ENCODE data around the gene PRMT1.

Gene PRMT1

GRCh38 chr19:49653466-49653806 is 23.6 kb upstream of the PRMT1 start:
- H3K9ac ChIP-seq (ENCODE audit: low read depth, low read length): no peak overlapping the region
- no peaks in the 10 kb centered on the region for H3K9me3 ChIP-seq (ENCODE audit: insufficient read depth, low read depth, low read length)
- H3K27me3 ChIP-seq (ENCODE audit: insufficient read depth, low read length): no peaks in the 10 kb centered on the region
- no peaks in the 10 kb centered on the region for H3K4me1 ChIP-seq (ENCODE audit: insufficient read depth, low read length)
- no peak overlapping the region for H3K27ac ChIP-seq (ENCODE audit: low read length)
- H3K36me3 ChIP-seq (ENCODE audit: insufficient read depth, low read depth, low read length): peaks cover 78% of the 10 kb centered on the region
- H3K4me3 ChIP-seq (ENCODE audit: low read length): no peak overlapping the region

- Histone ChIP-seq H3K9ac (ENCODE audit: low read depth, low read length) (no peak overlapping the region), H3K36me3 (ENCODE audit: insufficient read depth, low read depth, low read length) (peaks cover 82% of the 10 kb centered on the region), H3K27ac (ENCODE audit: low read length) (no peak overlapping the region), H3K27me3 (ENCODE audit: insufficient read depth, low read length) (no peaks in the 10 kb centered on the region), H3K4me3 (ENCODE audit: low read length) (no peak overlapping the region), H3K9me3 (ENCODE audit: insufficient read depth, low read depth, low read length) (no peaks in the 10 kb centered on the region), H3K4me1 (ENCODE audit: insufficient read depth, low read length) (no peaks in the 10 kb centered on the region)
Observed at GRCh38 chr19:49654581-49654980, 22.5 kb upstream of the PRMT1 start.

GRCh38 chr19:49655570-49656455 is 21.3 kb upstream of the PRMT1 start:
- H3K9ac ChIP-seq (ENCODE audit: low read depth, low read length): no peak overlapping the region

GRCh38 chr19:49656456-49657109 is 20.5 kb upstream of the PRMT1 start:
- no peaks in the 10 kb centered on the region for H3K4me1 ChIP-seq (ENCODE audit: insufficient read depth, low read length)
- peaks cover 10% of the 10 kb centered on the region for H3K9me3 ChIP-seq (ENCODE audit: insufficient read depth, low read depth, low read length)
- peaks cover 91% of the 10 kb centered on the region for H3K36me3 ChIP-seq (ENCODE audit: insufficient read depth, low read depth, low read length)
- no peaks in the 10 kb centered on the region for H3K27me3 ChIP-seq (ENCODE audit: insufficient read depth, low read length)
- H3K27ac ChIP-seq (ENCODE audit: low read length): no peak overlapping the region
- peak overlapping the region; percentile 67 for H3K9ac ChIP-seq (ENCODE audit: low read depth, low read length)
- no peak overlapping the region for H3K4me3 ChIP-seq (ENCODE audit: low read length)

More at GRCh38 chr19:49655570-49656455, 21.3 kb upstream of the PRMT1 start:
- Histone ChIP-seq H3K36me3 (ENCODE audit: insufficient read depth, low read depth, low read length) (peaks cover 83% of the 10 kb centered on the region), H3K9me3 (ENCODE audit: insufficient read depth, low read depth, low read length) (peaks cover 10% of the 10 kb centered on the region), H3K27ac (ENCODE audit: low read length) (no peak overlapping the region), H3K4me3 (ENCODE audit: low read length) (no peak overlapping the region), H3K27me3 (ENCODE audit: insufficient read depth, low read length) (no peaks in the 10 kb centered on the region), H3K4me1 (ENCODE audit: insufficient read depth, low read length) (no peaks in the 10 kb centered on the region)

GRCh38 chr19:49657493-49658138 is 19.5 kb upstream of the PRMT1 start:
- no peaks in the 10 kb centered on the region for H3K4me1 ChIP-seq (ENCODE audit: insufficient read depth, low read length)
- H3K27ac ChIP-seq (ENCODE audit: low read length): no peak overlapping the region
- peaks cover 10% of the 10 kb centered on the region for H3K9me3 ChIP-seq (ENCODE audit: insufficient read depth, low read depth, low read length)
- peaks cover 97% of the 10 kb centered on the region for H3K36me3 ChIP-seq (ENCODE audit: insufficient read depth, low read depth, low read length)
- H3K4me3 ChIP-seq (ENCODE audit: low read length): no peak overlapping the region
- no peaks in the 10 kb centered on the region for H3K27me3 ChIP-seq (ENCODE audit: insufficient read depth, low read length)
- H3K9ac ChIP-seq (ENCODE audit: low read depth, low read length): no peak overlapping the region

GRCh38 chr19:49658139-49658517 is 18.9 kb upstream of the PRMT1 start:
- Histone ChIP-seq H3K9me3 (ENCODE audit: insufficient read depth, low read depth, low read length) (peaks cover 10% of the 10 kb centered on the region), H3K4me3 (ENCODE audit: low read length) (no peak overlapping the region), H3K4me1 (ENCODE audit: insufficient read depth, low read length) (no peaks in the 10 kb centered on the region), H3K9ac (ENCODE audit: low read depth, low read length) (no peak overlapping the region), H3K36me3 (ENCODE audit: insufficient read depth, low read depth, low read length) (peaks cover 97% of the 10 kb centered on the region), H3K27ac (ENCODE audit: low read length) (no peak overlapping the region), H3K27me3 (ENCODE audit: insufficient read depth, low read length) (no peaks in the 10 kb centered on the region)

- Histone ChIP-seq H3K9me3 (ENCODE audit: insufficient read depth, low read depth, low read length) (peaks cover 10% of the 10 kb centered on the region), H3K9ac (ENCODE audit: low read depth, low read length) (no peak overlapping the region), H3K36me3 (ENCODE audit: insufficient read depth, low read depth, low read length) (peaks cover 93% of the 10 kb centered on the region), H3K27ac (ENCODE audit: low read length) (no peak overlapping the region), H3K4me1 (ENCODE audit: insufficient read depth, low read length) (no peaks in the 10 kb centered on the region), H3K4me3 (ENCODE audit: low read length) (no peak overlapping the region), H3K27me3 (ENCODE audit: insufficient read depth, low read length) (no peaks in the 10 kb centered on the region)
Observed at GRCh38 chr19:49658566-49659442, 18.3 kb upstream of the PRMT1 start.

- H3K4me1 ChIP-seq (ENCODE audit: insufficient read depth, low read length): no peaks in the 10 kb centered on the region
- peaks cover 10% of the 10 kb centered on the region for H3K9me3 ChIP-seq (ENCODE audit: insufficient read depth, low read depth, low read length)
- no peak overlapping the region for H3K4me3 ChIP-seq (ENCODE audit: low read length)
- peaks cover 77% of the 10 kb centered on the region for H3K36me3 ChIP-seq (ENCODE audit: insufficient read depth, low read depth, low read length)
- H3K9ac ChIP-seq (ENCODE audit: low read depth, low read length): no peak overlapping the region
- no peaks in the 10 kb centered on the region for H3K27me3 ChIP-seq (ENCODE audit: insufficient read depth, low read length)
- H3K27ac ChIP-seq (ENCODE audit: low read length): no peak overlapping the region
Observed at GRCh38 chr19:49660338-49660961, 16.6 kb upstream of the PRMT1 start.

- Histone ChIP-seq H3K27ac (ENCODE audit: low read length) (no peak overlapping the region), H3K27me3 (ENCODE audit: insufficient read depth, low read length) (no peaks in the 10 kb centered on the region), H3K4me1 (ENCODE audit: insufficient read depth, low read length) (no peaks in the 10 kb centered on the region; the same call in 1 of the 2 replicates), H3K4me3 (ENCODE audit: low read length) (no peak overlapping the region), H3K36me3 (ENCODE audit: insufficient read depth, low read depth, low read length) (peaks cover 62% of the 10 kb centered on the region), H3K9me3 (ENCODE audit: insufficient read depth, low read depth, low read length) (peaks cover 10% of the 10 kb centered on the region), H3K9ac (ENCODE audit: low read depth, low read length) (no peak overlapping the region)
Observed at GRCh38 chr19:49662011-49662410, 15.1 kb upstream of the PRMT1 start.

GRCh38 chr19:49663224-49663623 is 13.8 kb upstream of the PRMT1 start:
- Histone ChIP-seq H3K4me3 (ENCODE audit: low read length) (no peak overlapping the region), H3K4me1 (ENCODE audit: insufficient read depth, low read length) (no peaks in the 10 kb centered on the region; the same call in 1 of the 2 replicates), H3K27ac (ENCODE audit: low read length) (no peak overlapping the region), H3K9me3 (ENCODE audit: insufficient read depth, low read depth, low read length) (peaks cover 10% of the 10 kb centered on the region), H3K36me3 (ENCODE audit: insufficient read depth, low read depth, low read length) (peaks cover 59% of the 10 kb centered on the region), H3K27me3 (ENCODE audit: insufficient read depth, low read length) (no peaks in the 10 kb centered on the region), H3K9ac (ENCODE audit: low read depth, low read length) (no peak overlapping the region; the same call in 1 of the 2 replicates)

Measured in iPS-20b (cell line).